Measurements from ENCODE around the gene GPR12.

GPR12 gene

DNA sequence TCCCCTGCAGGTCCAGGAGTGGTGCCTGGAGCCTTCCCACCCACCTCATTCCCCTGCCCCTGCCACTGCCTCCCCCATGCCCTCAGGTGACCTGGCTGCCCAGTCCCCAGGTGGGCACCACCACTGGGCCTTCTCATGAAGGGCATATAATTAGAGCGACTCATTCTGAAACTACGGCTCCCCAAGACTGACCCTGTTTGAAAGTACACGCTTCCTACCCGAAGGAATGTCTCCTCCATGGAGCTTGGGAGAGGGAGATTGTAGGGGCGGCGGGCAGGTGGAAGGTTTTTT, 52.6 kb downstream of the GPR12 start:
- H3K9me2 ChIP-seq (replicated peaks; ENCODE audit: insufficient read depth, low read length): no peaks in the 10 kb centered on the region
- H3K36me3 ChIP-seq (replicated peaks; ENCODE audit: insufficient read depth, low read length): no peaks in the 10 kb centered on the region
- no peaks in the 10 kb centered on the region for H3K27me3 ChIP-seq (replicated peaks; ENCODE audit: insufficient read depth, low read length)
- no peaks in the 10 kb centered on the region for H3K79me2 ChIP-seq (ENCODE audit: low read length)
- no peak for DNase-seq
- no peak overlapping the region for H2AFZ ChIP-seq (ENCODE audit: low read length)
- H4K20me1 ChIP-seq (ENCODE audit: insufficient read depth, low read length): no peaks in the 10 kb centered on the region
- H3K9ac ChIP-seq (ENCODE audit: low read length): no peak overlapping the region
- H3K27ac ChIP-seq (ENCODE audit: low read length): no peak overlapping the region
- no peaks in the 10 kb centered on the region for H3K9me3 ChIP-seq (replicated peaks; ENCODE audit: insufficient read depth, low read length)
- H3F3A ChIP-seq (ENCODE audit: insufficient read depth, low read length): no peaks in the 10 kb centered on the region
- no peak overlapping the region for H3K4me3 ChIP-seq (ENCODE audit: low read length)
- H3K4me2 ChIP-seq (ENCODE audit: low read depth, low read length): no peak overlapping the region
- no peaks in the 10 kb centered on the region for H3K4me1 ChIP-seq (ENCODE audit: low read length)
- TF ChIP-seq CTCF (IDR thresholded peaks at IDR 0.05; ENCODE audit: low read length) (no peak), EZH2 (optimal IDR thresholded peaks at IDR 0.05; ENCODE audit: low read depth, low read length) (no peak), EZH2phosphoT487 (IDR thresholded peaks at IDR 0.05; ENCODE audit: low read length) (no peak)

GRCh38 chr13:26707122-26708006, 53.2 kb downstream of the GPR12 start:
- Histone ChIP-seq H3K9ac (ENCODE audit: low read length) (no peak overlapping the region), H3K4me2 (ENCODE audit: low read depth, low read length) (no peak overlapping the region), H3F3A (ENCODE audit: insufficient read depth, low read length) (no peaks in the 10 kb centered on the region), H3K27me3 (replicated peaks; ENCODE audit: insufficient read depth, low read length) (no peaks in the 10 kb centered on the region), H3K79me2 (ENCODE audit: low read length) (no peaks in the 10 kb centered on the region), H3K9me2 (replicated peaks; ENCODE audit: insufficient read depth, low read length) (no peaks in the 10 kb centered on the region), H3K27ac (ENCODE audit: low read length) (no peak overlapping the region), H3K4me3 (ENCODE audit: low read length) (no peak overlapping the region), H4K20me1 (ENCODE audit: insufficient read depth, low read length) (no peaks in the 10 kb centered on the region), H3K36me3 (replicated peaks; ENCODE audit: insufficient read depth, low read length) (no peaks in the 10 kb centered on the region), H2AFZ (ENCODE audit: low read length) (no peak overlapping the region), H3K4me1 (ENCODE audit: low read length) (no peaks in the 10 kb centered on the region), H3K9me3 (replicated peaks; ENCODE audit: insufficient read depth, low read length) (no peaks in the 10 kb centered on the region)
- DNase-seq: peak; percentile 23
- TF ChIP-seq CTCF (IDR thresholded peaks at IDR 0.05; ENCODE audit: low read length): peak; percentile 32
- TF ChIP-seq EZH2 (optimal IDR thresholded peaks at IDR 0.05; ENCODE audit: low read depth, low read length): no peak

GRCh38 chr13:26706381-26706780, 54.2 kb downstream of the GPR12 start:
- Histone ChIP-seq H3K4me3 (ENCODE audit: low read length) (no peak overlapping the region), H3F3A (ENCODE audit: insufficient read depth, low read length) (no peaks in the 10 kb centered on the region), H3K4me1 (ENCODE audit: low read length) (no peaks in the 10 kb centered on the region), H3K9me3 (replicated peaks; ENCODE audit: insufficient read depth, low read length) (no peaks in the 10 kb centered on the region), H3K27ac (ENCODE audit: low read length) (no peak overlapping the region), H4K20me1 (ENCODE audit: insufficient read depth, low read length) (no peaks in the 10 kb centered on the region), H3K9me2 (replicated peaks; ENCODE audit: insufficient read depth, low read length) (no peaks in the 10 kb centered on the region), H2AFZ (ENCODE audit: low read length) (no peak overlapping the region), H3K36me3 (replicated peaks; ENCODE audit: insufficient read depth, low read length) (no peaks in the 10 kb centered on the region), H3K27me3 (replicated peaks; ENCODE audit: insufficient read depth, low read length) (no peaks in the 10 kb centered on the region), H3K4me2 (ENCODE audit: low read depth, low read length) (no peak overlapping the region), H3K79me2 (ENCODE audit: low read length) (no peaks in the 10 kb centered on the region), H3K9ac (ENCODE audit: low read length) (no peak overlapping the region)
- TF ChIP-seq EZH2 (optimal IDR thresholded peaks at IDR 0.05; ENCODE audit: low read depth, low read length) (no peak), EZH2phosphoT487 (IDR thresholded peaks at IDR 0.05; ENCODE audit: low read length) (no peak), CTCF (IDR thresholded peaks at IDR 0.05; ENCODE audit: low read length) (no peak)
- no peak for DNase-seq

Measured in MM.1S (cell line).